Activated gamma-delta T cell (primary cell): Measurements from ENCODE around the gene CFAP251.
"Not testable (repeated sequence)": the region's sequence is repeated elsewhere in the genome, so short reads cannot be mapped to it uniquely, and the experiment has no call there.

ENCODE experiments used
- DNase-seq: peaks from one replicate; lab custom pipeline; 2025; lab: John Stamatoyannopoulos, UW
- total RNA-seq, 2 donors: gene quantifications; one replicate each; lab custom pipeline; 2026; lab: John Stamatoyannopoulos, UW

Gene CFAP251
- 1.7 to 2.3 reads per million in 2 donors for total RNA-seq

GRCh38 chr12:121917950-121918678 is at the start of gene CFAP251:
Gene CFAP251, plus strand, starts transcription at chr12:121918592. Its CDS starts 2,714 bp downstream, at chr12:121921306.
- DNase-seq: peak; percentile 97

GRCh38 chr12:121869229-121869628 is 49.2 kb upstream of the CFAP251 start:
- DNase-seq: not testable (repeated sequence)

GRCh38 chr12:121871467-121871866 is 46.9 kb upstream of the CFAP251 start:
- no peak for DNase-seq

- no peak for DNase-seq
These were observed 45.7 kb upstream of the CFAP251 start for GRCh38 chr12:121872546-121873215.

GRCh38 chr12:121873216-121873569 is 45.2 kb upstream of the CFAP251 start:
- no peak for DNase-seq

GRCh38 chr12:121874071-121874470 is 44.3 kb upstream of the CFAP251 start:
- no peak for DNase-seq

GRCh38 chr12:121875582-121875981 is 42.8 kb upstream of the CFAP251 start:
- no peak for DNase-seq

GRCh38 chr12:121876080-121876447 is 42.3 kb upstream of the CFAP251 start:
- DNase-seq: not testable (repeated sequence)

- no peak for DNase-seq
These were observed 35.1 kb upstream of the CFAP251 start for GRCh38 chr12:121883315-121883660.

GRCh38 chr12:121885129-121885528 is 33.3 kb upstream of the CFAP251 start:
- not testable (repeated sequence) for DNase-seq

GRCh38 chr12:121888083-121888477 is 30.3 kb upstream of the CFAP251 start:
- DNase-seq: no peak

GRCh38 chr12:121888478-121889273 is 29.7 kb upstream of the CFAP251 start, which contains the start of gene PSMD9:
Gene PSMD9, plus strand, starts transcription at chr12:121888790. Its CDS starts 67 bp downstream, at chr12:121888857.
- DNase-seq: peak; percentile 90

- no peak for DNase-seq
These were observed 29.1 kb upstream of the CFAP251 start for GRCh38 chr12:121889274-121889624.

- not testable (repeated sequence) for DNase-seq
These were observed 28.7 kb upstream of the CFAP251 start for GRCh38 chr12:121889661-121890060.

GRCh38 chr12:121892673-121893561 is 25.5 kb upstream of the CFAP251 start:
- no peak for DNase-seq

GRCh38 chr12:121893961-121894460 is 24.4 kb upstream of the CFAP251 start:
- no peak for DNase-seq

- DNase-seq: no peak
These were observed 23.8 kb upstream of the CFAP251 start for GRCh38 chr12:121894633-121895032.

GRCh38 chr12:121898287-121898686 is 20.1 kb upstream of the CFAP251 start:
- DNase-seq: no peak

GRCh38 chr12:121899590-121899989 is 18.8 kb upstream of the CFAP251 start:
- DNase-seq: no peak

- DNase-seq: no peak
These were observed 15.2 kb upstream of the CFAP251 start for GRCh38 chr12:121903202-121903601.

- no peak for DNase-seq
These were observed 12.6 kb upstream of the CFAP251 start for GRCh38 chr12:121905746-121906145.
